Measurements from ENCODE around the gene GPX6. TPM values are rescaled to one million over a fixed set of nuclear protein-coding genes. Genes with fewer than 3 reads are reported as not detected.

The GPX6 gene
- total and polyA plus RNA-seq, 2 donors from 2014 or later: not detected

DNA sequence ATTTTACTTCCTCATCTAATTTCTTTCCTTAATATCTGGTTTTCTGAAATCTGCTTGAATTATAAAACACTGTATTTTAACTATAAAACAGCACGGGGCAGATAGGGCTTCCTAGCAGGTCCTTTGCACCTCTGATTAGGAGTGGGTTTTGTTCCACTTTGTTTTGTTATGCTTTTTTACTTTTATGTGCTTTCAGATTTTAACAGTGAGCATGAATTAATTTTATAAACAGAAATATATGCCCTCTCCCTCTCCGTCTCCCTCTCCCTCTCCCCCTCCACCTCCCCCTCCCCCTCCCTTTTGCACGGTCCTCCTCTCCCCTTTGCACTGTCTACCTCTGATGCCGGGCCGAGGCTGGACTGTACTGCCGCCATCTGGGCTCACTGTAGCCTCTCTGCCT, 14.3 kb downstream of the GPX6 start:
- DNase-seq (no peak), FAIRE-seq (no peak)
- Histone ChIP-seq H3K9me3 (ENCODE audit: control insufficient read depth in 2 of 3, insufficient read depth in 1 of 3, low read length in 3 of 3) (no peaks in the 10 kb centered on the region), H3K4me1 (ENCODE audit: control insufficient read depth in 2 of 3, insufficient read depth in 2 of 3, low read depth in 1 of 3, low read length in 3 of 3) (no peaks in the 10 kb centered on the region), H3K27me3 (ENCODE audit: control insufficient read depth, insufficient read depth, low read length) (no peaks in the 10 kb centered on the region), H3K4me3 (ENCODE audit: low read length in 3 of 3) (no peak overlapping the region), H3K9ac (ENCODE audit: low read length in 3 of 3) (no peak overlapping the region), H3K36me3 (ENCODE audit: control insufficient read depth in 2 of 3, insufficient read depth in 3 of 3, low read length in 3 of 3) (no peaks in the 10 kb centered on the region), H3K27ac (ENCODE audit: low read depth in 2 of 2, low read length in 2 of 2) (no peak overlapping the region)
- intact Hi-C loops (cut with DNase I): no loop called here
- TF ChIP-seq, protein P1, sequence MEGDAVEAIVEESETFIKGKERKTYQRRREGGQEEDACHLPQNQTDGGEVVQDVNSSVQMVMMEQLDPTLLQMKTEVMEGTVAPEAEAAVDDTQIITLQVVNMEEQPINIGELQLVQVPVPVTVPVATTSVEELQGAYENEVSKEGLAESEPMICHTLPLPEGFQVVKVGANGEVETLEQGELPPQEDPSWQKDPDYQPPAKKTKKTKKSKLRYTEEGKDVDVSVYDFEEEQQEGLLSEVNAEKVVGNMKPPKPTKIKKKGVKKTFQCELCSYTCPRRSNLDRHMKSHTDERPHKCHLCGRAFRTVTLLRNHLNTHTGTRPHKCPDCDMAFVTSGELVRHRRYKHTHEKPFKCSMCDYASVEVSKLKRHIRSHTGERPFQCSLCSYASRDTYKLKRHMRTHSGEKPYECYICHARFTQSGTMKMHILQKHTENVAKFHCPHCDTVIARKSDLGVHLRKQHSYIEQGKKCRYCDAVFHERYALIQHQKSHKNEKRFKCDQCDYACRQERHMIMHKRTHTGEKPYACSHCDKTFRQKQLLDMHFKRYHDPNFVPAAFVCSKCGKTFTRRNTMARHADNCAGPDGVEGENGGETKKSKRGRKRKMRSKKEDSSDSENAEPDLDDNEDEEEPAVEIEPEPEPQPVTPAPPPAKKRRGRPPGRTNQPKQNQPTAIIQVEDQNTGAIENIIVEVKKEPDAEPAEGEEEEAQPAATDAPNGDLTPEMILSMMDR (IDR thresholded peaks at IDR 0.05; ENCODE audit: borderline replicate concordance, extremely low read depth, insufficient read depth): no peak

DNA sequence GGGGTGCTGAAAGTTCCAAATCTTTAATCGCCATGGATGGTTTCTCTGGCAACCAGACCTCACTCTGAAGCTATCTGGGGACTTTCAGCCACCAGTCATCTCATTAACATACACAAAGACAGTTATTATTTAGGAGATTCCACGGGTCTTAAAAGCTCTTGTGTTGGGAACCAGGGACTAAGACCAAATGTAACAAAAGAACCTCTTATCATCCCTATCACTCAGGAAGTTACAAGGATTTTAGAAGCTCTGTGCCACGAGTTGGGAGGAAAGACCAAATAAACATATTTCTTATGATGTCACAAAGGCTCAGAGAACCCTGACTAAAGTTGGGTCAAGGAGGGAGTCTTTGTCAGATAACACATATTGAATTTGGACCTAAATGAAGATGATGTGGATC, 17.7 kb downstream of the GPX6 start:
- Histone ChIP-seq H3K4me3 (ENCODE audit: low read length in 3 of 3) (no peak overlapping the region), H3K9me3 (ENCODE audit: control insufficient read depth in 2 of 3, insufficient read depth in 1 of 3, low read length in 3 of 3) (no peaks in the 10 kb centered on the region), H3K36me3 (ENCODE audit: control insufficient read depth in 2 of 3, insufficient read depth in 3 of 3, low read length in 3 of 3) (no peaks in the 10 kb centered on the region), H3K27me3 (ENCODE audit: control insufficient read depth, insufficient read depth, low read length) (peaks cover 2% of the 10 kb centered on the region), H3K9ac (ENCODE audit: low read length in 3 of 3) (no peak overlapping the region), H3K27ac (ENCODE audit: low read depth in 2 of 2, low read length in 2 of 2) (no peak overlapping the region), H3K4me1 (ENCODE audit: control insufficient read depth in 2 of 3, insufficient read depth in 2 of 3, low read depth in 1 of 3, low read length in 3 of 3) (no peaks in the 10 kb centered on the region)
- TF ChIP-seq, protein P1 (IDR thresholded peaks at IDR 0.05; ENCODE audit: borderline replicate concordance, extremely low read depth, insufficient read depth): no peak
- DNase-seq (no peak), FAIRE-seq (no peak)
- intact Hi-C loops (cut with DNase I): no loop called here

DNA sequence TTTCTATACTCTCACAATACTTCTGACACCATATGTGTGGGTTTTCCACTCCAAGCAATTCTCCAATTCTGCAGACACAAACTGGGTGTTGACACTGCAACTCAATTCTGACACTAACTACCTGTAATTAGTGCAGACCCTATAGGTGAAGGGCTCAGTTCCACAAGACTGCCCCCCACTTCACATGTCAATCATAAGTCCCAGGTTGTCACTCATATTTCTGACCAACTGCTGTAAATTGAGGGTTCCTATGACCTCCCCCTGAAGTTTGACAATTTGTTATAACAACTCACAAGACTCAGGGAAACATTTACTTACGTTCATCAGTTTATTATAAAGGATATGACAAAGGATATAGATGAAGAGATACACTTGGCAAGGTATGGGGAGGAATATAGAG, 18.3 kb downstream of the GPX6 start:
- Histone ChIP-seq H3K27me3 (ENCODE audit: control insufficient read depth, insufficient read depth, low read length) (peaks cover 5% of the 10 kb centered on the region), H3K4me1 (ENCODE audit: control insufficient read depth in 2 of 3, insufficient read depth in 2 of 3, low read depth in 1 of 3, low read length in 3 of 3) (no peaks in the 10 kb centered on the region), H3K9me3 (ENCODE audit: control insufficient read depth in 2 of 3, insufficient read depth in 1 of 3, low read length in 3 of 3) (no peaks in the 10 kb centered on the region), H3K9ac (ENCODE audit: low read length in 3 of 3) (no peak overlapping the region), H3K36me3 (ENCODE audit: control insufficient read depth in 2 of 3, insufficient read depth in 3 of 3, low read length in 3 of 3) (no peaks in the 10 kb centered on the region), H3K4me3 (ENCODE audit: low read length in 3 of 3) (no peak overlapping the region), H3K27ac (ENCODE audit: low read depth in 2 of 2, low read length in 2 of 2) (no peak overlapping the region)
- FAIRE-seq (no peak), DNase-seq (no peak)
- intact Hi-C loops (cut with DNase I): no loop called here
- TF ChIP-seq, protein P1 (IDR thresholded peaks at IDR 0.05; ENCODE audit: borderline replicate concordance, extremely low read depth, insufficient read depth): no peak

DNA sequence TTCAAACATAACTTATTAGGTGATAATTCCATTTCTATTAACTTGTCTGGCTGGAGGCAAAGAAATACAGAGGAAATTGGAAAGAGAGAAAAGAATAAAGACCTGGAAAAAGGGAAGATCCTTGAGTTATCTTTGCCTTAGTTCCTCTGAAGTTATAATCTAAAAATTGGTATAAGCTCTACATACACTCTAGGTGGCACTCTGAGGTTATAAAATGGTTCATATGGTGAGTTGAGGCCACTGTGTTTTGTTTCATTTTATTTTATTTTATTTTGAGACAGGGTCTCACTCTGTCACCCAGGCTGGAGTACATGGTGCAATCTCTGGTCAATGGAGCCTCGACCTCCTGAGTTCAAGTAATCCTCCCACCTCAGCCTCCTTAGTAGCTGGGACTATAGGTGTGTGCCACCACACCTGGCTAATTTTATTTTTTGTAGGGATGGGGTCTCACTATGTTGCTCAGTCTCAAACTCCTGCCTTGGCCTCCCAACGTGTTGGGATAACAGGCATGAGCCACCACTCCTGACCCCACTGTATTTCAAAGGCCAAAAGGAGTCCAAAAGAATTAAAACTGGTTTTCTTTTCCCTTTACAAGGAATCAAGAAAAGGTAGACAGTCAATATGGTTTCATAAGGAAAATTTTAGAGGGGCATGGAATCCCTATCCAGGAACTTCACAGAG, 19.4 kb downstream of the GPX6 start:
- TF ChIP-seq, protein P1 (IDR thresholded peaks at IDR 0.05; ENCODE audit: borderline replicate concordance, extremely low read depth, insufficient read depth): no peak
- no peak for FAIRE-seq
- intact Hi-C loops (cut with DNase I): no loop called here

More for the DNA sequence above, 19.4 kb downstream of the GPX6 start:
- no peak overlapping the region for H3K9ac ChIP-seq (ENCODE audit: low read length in 3 of 3)
- no peak overlapping the region for H3K27ac ChIP-seq (ENCODE audit: low read depth in 2 of 2, low read length in 2 of 2)
- no peaks in the 10 kb centered on the region for H3K9me3 ChIP-seq (ENCODE audit: control insufficient read depth in 2 of 3, insufficient read depth in 1 of 3, low read length in 3 of 3)
- H3K4me3 ChIP-seq (ENCODE audit: low read length in 3 of 3): no peak overlapping the region
- H3K4me1 ChIP-seq (ENCODE audit: control insufficient read depth in 2 of 3, insufficient read depth in 2 of 3, low read depth in 1 of 3, low read length in 3 of 3): no peaks in the 10 kb centered on the region
- DNase-seq: peak in 2 of 5 donors; percentile 20 to 39
- H3K27me3 ChIP-seq (ENCODE audit: control insufficient read depth, insufficient read depth, low read length): peaks cover 10% of the 10 kb centered on the region
- no peaks in the 10 kb centered on the region for H3K36me3 ChIP-seq (ENCODE audit: control insufficient read depth in 2 of 3, insufficient read depth in 3 of 3, low read length in 3 of 3)
